ENCODE measurements around the gene RPL10A. TPM values are rescaled to one million over a fixed set of nuclear protein-coding genes. Genes with fewer than 3 reads are reported as not detected.

The RPL10A gene
- total and polyA plus RNA-seq, 2 of the 13 experiments (the other 11 are each of a cell fraction or from before 2014, with no cell fraction given): 1,854 to 2,726 TPM

GRCh38 chr6:35495258-35496035, 27.2 kb downstream of the RPL10A start (continued):
- TF ChIP-seq, protein P1, sequence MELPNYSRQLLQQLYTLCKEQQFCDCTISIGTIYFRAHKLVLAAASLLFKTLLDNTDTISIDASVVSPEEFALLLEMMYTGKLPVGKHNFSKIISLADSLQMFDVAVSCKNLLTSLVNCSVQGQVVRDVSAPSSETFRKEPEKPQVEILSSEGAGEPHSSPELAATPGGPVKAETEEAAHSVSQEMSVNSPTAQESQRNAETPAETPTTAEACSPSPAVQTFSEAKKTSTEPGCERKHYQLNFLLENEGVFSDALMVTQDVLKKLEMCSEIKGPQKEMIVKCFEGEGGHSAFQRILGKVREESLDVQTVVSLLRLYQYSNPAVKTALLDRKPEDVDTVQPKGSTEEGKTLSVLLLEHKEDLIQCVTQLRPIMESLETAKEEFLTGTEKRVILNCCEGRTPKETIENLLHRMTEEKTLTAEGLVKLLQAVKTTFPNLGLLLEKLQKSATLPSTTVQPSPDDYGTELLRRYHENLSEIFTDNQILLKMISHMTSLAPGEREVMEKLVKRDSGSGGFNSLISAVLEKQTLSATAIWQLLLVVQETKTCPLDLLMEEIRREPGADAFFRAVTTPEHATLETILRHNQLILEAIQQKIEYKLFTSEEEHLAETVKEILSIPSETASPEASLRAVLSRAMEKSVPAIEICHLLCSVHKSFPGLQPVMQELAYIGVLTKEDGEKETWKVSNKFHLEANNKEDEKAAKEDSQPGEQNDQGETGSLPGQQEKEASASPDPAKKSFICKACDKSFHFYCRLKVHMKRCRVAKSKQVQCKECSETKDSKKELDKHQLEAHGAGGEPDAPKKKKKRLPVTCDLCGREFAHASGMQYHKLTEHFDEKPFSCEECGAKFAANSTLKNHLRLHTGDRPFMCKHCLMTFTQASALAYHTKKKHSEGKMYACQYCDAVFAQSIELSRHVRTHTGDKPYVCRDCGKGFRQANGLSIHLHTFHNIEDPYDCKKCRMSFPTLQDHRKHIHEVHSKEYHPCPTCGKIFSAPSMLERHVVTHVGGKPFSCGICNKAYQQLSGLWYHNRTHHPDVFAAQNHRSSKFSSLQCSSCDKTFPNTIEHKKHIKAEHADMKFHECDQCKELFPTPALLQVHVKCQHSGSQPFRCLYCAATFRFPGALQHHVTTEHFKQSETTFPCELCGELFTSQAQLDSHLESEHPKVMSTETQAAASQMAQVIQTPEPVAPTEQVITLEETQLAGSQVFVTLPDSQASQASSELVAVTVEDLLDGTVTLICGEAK (IDR thresholded peaks at IDR 0.05): no peak
- TF ChIP-seq, protein P1 (CRISPR knock-in tag; IDR thresholded peaks at IDR 0.05): no peak
- 0 out of 2 replicates have a peak, but pooled peaks have one; percentile 22 for TF ChIP-seq MTA1 (CRISPR knock-in tag; IDR thresholded peaks at IDR 0.05; ENCODE audit: borderline replicate concordance)
- peak; percentile 40 for TF ChIP-seq RBM39 (IDR thresholded peaks at IDR 0.05; ENCODE audit: low read depth, low read length, poor library complexity, severe bottlenecking)
- TF ChIP-seq ZNF772 (CRISPR knock-in tag; IDR thresholded peaks at IDR 0.05): 0 out of 2 replicates have a peak, but pooled peaks have one; percentile 10
- TF ChIP-seq ZNF501 (CRISPR knock-in tag; IDR thresholded peaks at IDR 0.05): 0 out of 2 replicates have a peak, but pooled peaks have one; percentile 27
- no peak for TF ChIP-seq AHR (CRISPR knock-in tag; IDR thresholded peaks at IDR 0.05)
- peak; percentile 58; the same call in 1 of the 2 replicates for TF ChIP-seq ZNF383 (CRISPR knock-in tag; IDR thresholded peaks at IDR 0.05; ENCODE audit: borderline replicate concordance)
- no peak for TF ChIP-seq KAT7 (CRISPR knock-in tag; IDR thresholded peaks at IDR 0.05; ENCODE audit: borderline replicate concordance)
- TF ChIP-seq ZNF34 (CRISPR knock-in tag; IDR thresholded peaks at IDR 0.05; ENCODE audit: borderline replicate concordance): no peak
- TF ChIP-seq ZNF431 (CRISPR knock-in tag; IDR thresholded peaks at IDR 0.05; ENCODE audit: borderline replicate concordance, low read depth): no peak
- TF ChIP-seq, protein P2, sequence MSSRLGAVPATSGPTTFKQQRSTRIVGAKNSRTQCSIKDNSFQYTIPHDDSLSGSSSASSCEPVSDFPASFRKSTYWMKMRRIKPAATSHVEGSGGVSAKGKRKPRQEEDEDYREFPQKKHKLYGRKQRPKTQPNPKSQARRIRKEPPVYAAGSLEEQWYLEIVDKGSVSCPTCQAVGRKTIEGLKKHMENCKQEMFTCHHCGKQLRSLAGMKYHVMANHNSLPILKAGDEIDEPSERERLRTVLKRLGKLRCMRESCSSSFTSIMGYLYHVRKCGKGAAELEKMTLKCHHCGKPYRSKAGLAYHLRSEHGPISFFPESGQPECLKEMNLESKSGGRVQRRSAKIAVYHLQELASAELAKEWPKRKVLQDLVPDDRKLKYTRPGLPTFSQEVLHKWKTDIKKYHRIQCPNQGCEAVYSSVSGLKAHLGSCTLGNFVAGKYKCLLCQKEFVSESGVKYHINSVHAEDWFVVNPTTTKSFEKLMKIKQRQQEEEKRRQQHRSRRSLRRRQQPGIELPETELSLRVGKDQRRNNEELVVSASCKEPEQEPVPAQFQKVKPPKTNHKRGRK (CRISPR knock-in tag; IDR thresholded peaks at IDR 0.05): no peak
- no peak for TF ChIP-seq ZNF337 (CRISPR knock-in tag; IDR thresholded peaks at IDR 0.05; ENCODE audit: borderline replicate concordance, low read depth)
- TF ChIP-seq, protein P3, sequence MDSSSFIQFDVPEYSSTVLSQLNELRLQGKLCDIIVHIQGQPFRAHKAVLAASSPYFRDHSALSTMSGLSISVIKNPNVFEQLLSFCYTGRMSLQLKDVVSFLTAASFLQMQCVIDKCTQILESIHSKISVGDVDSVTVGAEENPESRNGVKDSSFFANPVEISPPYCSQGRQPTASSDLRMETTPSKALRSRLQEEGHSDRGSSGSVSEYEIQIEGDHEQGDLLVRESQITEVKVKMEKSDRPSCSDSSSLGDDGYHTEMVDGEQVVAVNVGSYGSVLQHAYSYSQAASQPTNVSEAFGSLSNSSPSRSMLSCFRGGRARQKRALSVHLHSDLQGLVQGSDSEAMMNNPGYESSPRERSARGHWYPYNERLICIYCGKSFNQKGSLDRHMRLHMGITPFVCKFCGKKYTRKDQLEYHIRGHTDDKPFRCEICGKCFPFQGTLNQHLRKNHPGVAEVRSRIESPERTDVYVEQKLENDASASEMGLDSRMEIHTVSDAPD (CRISPR knock-in tag; IDR thresholded peaks at IDR 0.05): no peak
- TF ChIP-seq ZFP37 (CRISPR knock-in tag; IDR thresholded peaks at IDR 0.05; ENCODE audit: borderline replicate concordance): no peak
- TF ChIP-seq ZNF264 (CRISPR knock-in tag; IDR thresholded peaks at IDR 0.05): no peak
- no peak for TF ChIP-seq ZNF354B (CRISPR knock-in tag; IDR thresholded peaks at IDR 0.05)
